GM12891 (cell line): ENCODE measurements around the gene SEMA6A.

Source experiments
- POLR2A ChIP-seq: IDR thresholded peaks from 2 replicates; pipeline ENCODE4 v1.6.1; 2011; ENCODE audit warnings: low read depth, low read length, control low read depth
- POLR2AphosphoS5 ChIP-seq: IDR thresholded peaks from 2 replicates; pipeline ENCODE4 v1.6.1; 2011; ENCODE audit warnings: low read depth, low read length, control low read depth

DNA sequence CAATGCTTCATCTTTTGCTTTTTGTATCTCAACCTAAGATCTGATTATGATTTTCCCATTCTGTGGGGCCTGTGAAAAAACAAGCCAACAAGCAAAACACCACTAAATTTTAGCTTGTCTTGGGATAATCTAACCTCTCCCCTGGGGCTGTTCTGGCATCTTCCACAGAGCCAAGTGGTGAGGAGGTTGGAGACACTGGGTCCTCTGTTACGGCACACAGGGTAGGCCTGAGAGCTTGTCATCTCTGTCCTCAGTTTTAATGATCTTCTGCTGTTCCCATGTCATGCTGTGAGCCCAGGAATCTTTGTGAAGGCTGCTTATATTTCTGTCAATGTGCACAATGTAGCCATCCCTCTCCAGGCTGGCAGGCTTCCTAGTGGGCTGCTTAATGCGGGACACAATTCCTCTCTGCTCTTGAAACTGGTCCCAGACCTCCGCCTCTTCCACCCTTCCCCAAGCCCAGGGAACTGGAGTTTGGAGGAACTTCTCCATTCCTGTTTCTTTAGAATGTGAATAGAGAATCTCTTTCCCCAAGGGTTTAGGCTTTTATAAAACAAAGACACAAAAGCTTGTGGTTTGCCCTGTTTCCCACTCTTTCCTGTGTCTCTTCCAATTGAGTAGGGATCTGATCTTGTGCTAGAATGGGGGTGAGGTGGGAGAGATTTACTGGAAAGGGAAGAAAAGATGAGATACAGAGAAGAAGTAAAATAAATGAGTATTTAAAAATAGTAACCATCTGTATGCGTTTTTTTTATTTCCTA is 30.9 kb upstream of the SEMA6A start:
- TF ChIP-seq POLR2A (no peak), POLR2AphosphoS5 (no peak)
